Adrenal gland (tissue), 12 donors: ENCODE data around the gene GPC6. TPM values are rescaled to one million over a fixed set of nuclear protein-coding genes. Genes with fewer than 3 reads are reported as not detected.

Experiments used
- DNase-seq, 7 donors: peaks; one replicate each; pipeline ENCODE4 v3.0.0-alpha.2; 2019 to 2020
- H3K27ac ChIP-seq, 5 donors: fragments of 200-600 bp; sonication (generic) in 4 of 5; 1 replicate in 3 of 5; 2 replicates in 2 of 5; pipeline versions ENCODE4 v1.5.1 to v1.8.0; 2016 to 2020; ENCODE audit warnings: mild to moderate bottlenecking in 1 of 5
- H3K27me3 ChIP-seq: fragments of 200-600 bp; 2 replicates; pipeline ENCODE4 v1.8.0; 2021
- H3K36me3 ChIP-seq, 2 donors: fragments of 200-600 bp; replicated peaks in 1 of 2; 1 replicate in 1 of 2; 2 replicates in 1 of 2; pipeline versions ENCODE4 v1.5.1 to v1.8.0; 2018 to 2022
- H3K4me1 ChIP-seq, 2 donors: fragments of 200-600 bp; replicated peaks in 1 of 2; 1 replicate in 1 of 2; 2 replicates in 1 of 2; pipeline versions ENCODE4 v1.5.1 to v1.8.0; 2018 to 2021
- H3K4me3 ChIP-seq, 4 donors: fragments of 200-600 bp; sonication (generic) in 3 of 4; one replicate each; pipeline ENCODE4 v1.5.1; 2016 to 2018
- H3K9me3 ChIP-seq, 3 donors: fragments of 200-600 bp; sonication (generic) in 1 of 3; replicated peaks in 1 of 3; 1 replicate in 2 of 3; 2 replicates in 1 of 3; pipeline versions ENCODE4 v1.5.1 to v1.8.0; 2016 to 2021
- POLR2A ChIP-seq, 2 donors: fragments of 450-650 bp; IDR thresholded peaks; one replicate each; pipeline ENCODE4 v1.6.1; 2017; ENCODE audit warnings: antibody characterized with exemption in 2 of 2, mild to moderate bottlenecking in 2 of 2, moderate library complexity in 1 of 2
- WGBS, 4 donors: extraction: QIAGEN DNeasy Blood & Tissue Kit in 2 of 4; methylation state at CpG; one replicate each; pipeline versions ENCODE4 v1.1.5 to v1.1.7; 2013 to 2017; 5-methylcytosine and 5-hydroxymethylcytosine counted together
- intact Hi-C, 2 donors: fragments of 100-400 bp; cut with DNase I; formaldehyde crosslinking; loops; one replicate each; pipeline versions ENCODE4 v1.14.1 to v1.15.0; 2022 to 2023
- polyA plus RNA-seq, 3 donors: library from polyadenylated mRNA; stranded (reverse); fragments of 200-250 nt in 2 of 3; fragments of 350-450 nt in 1 of 3; fragmentation: Illumina TruSeq in 1 of 3; extraction: RNeasy Lipid Tissue Mini Kit (QIAGEN cat#74804) in 1 of 3; gene quantifications; one replicate each; pipeline ENCODE4 v1.2.3, GENCODE V29; 2013 to 2014
- total RNA-seq, 9 donors: library from RNA; depleted of rRNA in 4 of 9; stranded (reverse); fragments of >200 nt in 4 of 9; fragments of 120-200 nt in 1 of 9; fragmentation: NEBNext Ultra II Directional in 1 of 9; extraction: Animal tissue kit (Norgen Biotek cat#: 25700) in 1 of 9; gene quantifications; one replicate each; pipeline versions ENCODE4 v1.1.0 to v1.2.4, GENCODE V29; 2013 to 2023
- TF ChIP-seq, protein P1 (sequence below), 6 experiments: fragments of 450-650 bp in 4 of 6; fragments of 200-600 bp in 2 of 6; sonication (generic) in 1 of 6; IDR thresholded peaks; 1 replicate in 5 of 6; 2 replicates in 1 of 6; pipeline versions ENCODE4 v1.5.1 to v1.8.0; 2016 to 2021; ENCODE audit warnings: antibody characterized with exemption in 6 of 6, mild to moderate bottlenecking in 2 of 6, moderate library complexity in 1 of 6
- donor health status: healthy with polysubstance abuse.
- donor health status: Bipolar disorder and iron deficiency.
- donor health status: DM: yes; HTN: yes; CAD: no.
- donor health status: DM: no; HTN: no; CAD: no.
- donor health status: DM: no; HTN: no; CAD: no.
- donor health status: DM: yes; HTN: yes; CAD: no.

Gene GPC6
- total and polyA plus RNA-seq, 12 donors, result 0.37 to 62.3 (median 2.5) TPM

DNA sequence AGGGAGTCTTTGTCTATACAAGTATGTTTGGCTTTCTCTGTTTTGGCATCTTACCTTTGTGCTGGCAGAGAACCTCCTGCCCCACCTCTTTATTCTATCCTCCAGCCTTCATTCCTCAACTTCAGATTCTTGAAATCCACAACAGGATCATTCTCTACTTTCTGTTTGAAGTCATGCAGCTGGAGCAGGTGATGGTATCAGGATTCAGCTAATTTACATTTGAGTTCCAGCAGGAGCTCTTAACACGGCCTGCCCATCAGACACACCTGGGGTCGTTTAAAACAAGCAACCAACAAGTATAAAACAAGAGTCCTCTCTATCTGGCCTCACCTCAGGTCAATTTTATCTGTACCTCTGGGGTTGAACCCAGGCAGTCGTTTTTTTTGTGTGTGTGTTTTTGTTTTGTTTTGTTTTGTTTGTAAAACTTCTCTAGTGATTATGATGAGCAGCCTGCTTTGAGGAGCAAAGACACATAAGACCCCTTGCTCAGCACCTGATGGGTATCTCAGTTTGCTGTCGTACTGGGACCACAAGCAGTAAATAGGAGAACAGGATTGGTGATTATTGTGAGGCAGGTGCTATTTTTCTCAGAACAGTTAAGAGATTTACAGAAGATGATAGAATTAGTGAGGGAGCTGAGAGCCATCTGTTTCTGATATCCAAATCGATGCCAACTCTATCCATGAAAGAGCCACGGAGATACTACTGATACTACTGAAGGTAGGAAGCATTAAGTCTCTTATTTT, 78.4 kb downstream of the GPC6 start:
- no peak overlapping the region for H3K27ac ChIP-seq
- TF ChIP-seq, protein P1, sequence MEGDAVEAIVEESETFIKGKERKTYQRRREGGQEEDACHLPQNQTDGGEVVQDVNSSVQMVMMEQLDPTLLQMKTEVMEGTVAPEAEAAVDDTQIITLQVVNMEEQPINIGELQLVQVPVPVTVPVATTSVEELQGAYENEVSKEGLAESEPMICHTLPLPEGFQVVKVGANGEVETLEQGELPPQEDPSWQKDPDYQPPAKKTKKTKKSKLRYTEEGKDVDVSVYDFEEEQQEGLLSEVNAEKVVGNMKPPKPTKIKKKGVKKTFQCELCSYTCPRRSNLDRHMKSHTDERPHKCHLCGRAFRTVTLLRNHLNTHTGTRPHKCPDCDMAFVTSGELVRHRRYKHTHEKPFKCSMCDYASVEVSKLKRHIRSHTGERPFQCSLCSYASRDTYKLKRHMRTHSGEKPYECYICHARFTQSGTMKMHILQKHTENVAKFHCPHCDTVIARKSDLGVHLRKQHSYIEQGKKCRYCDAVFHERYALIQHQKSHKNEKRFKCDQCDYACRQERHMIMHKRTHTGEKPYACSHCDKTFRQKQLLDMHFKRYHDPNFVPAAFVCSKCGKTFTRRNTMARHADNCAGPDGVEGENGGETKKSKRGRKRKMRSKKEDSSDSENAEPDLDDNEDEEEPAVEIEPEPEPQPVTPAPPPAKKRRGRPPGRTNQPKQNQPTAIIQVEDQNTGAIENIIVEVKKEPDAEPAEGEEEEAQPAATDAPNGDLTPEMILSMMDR (IDR thresholded peaks at IDR 0.05), result no peak
- no peak for TF ChIP-seq POLR2A (IDR thresholded peaks at IDR 0.05)
- no peak overlapping the region for H3K4me3 ChIP-seq
- no peaks in the 10 kb centered on the region for H3K4me1 ChIP-seq
- H3K9me3 ChIP-seq, result no peaks in the 10 kb centered on the region
- no peaks in the 10 kb centered on the region for H3K36me3 ChIP-seq
- H3K27me3 ChIP-seq, result no peaks in the 10 kb centered on the region
- no peak for DNase-seq
- 56 to 68% (median 64%) methylated on average over 6 of the region's 6 CpGs for WGBS, 4 donors
- intact Hi-C loops, result no loop called here

DNA sequence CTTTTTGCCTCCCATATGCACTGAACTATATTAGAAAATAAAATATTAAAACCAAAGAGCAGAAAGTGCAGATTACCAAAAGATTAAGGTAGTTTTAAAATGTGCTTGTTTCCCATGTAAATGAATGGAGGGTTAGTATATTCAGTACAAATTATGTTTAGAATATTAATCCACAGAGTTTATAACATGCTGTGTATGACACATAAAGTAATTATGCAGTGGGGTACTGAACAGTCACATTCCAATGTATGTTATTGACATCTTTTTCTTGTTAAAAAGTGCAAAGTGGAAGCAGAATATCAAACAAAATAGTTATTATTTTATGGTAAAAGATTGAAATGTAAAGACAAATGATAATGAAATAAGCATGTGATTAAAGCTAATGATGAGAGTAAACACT, 79.3 kb downstream of the GPC6 start:
- Histone ChIP-seq H3K27me3 (no peaks in the 10 kb centered on the region), H3K27ac (no peak overlapping the region), H3K4me3 (no peak overlapping the region), H3K9me3 (no peaks in the 10 kb centered on the region), H3K4me1 (no peaks in the 10 kb centered on the region), H3K36me3 (no peaks in the 10 kb centered on the region)
- TF ChIP-seq, protein P1 (IDR thresholded peaks at IDR 0.05), result no peak
- no peak for TF ChIP-seq POLR2A (IDR thresholded peaks at IDR 0.05)
- intact Hi-C loops, result no loop called here
- DNase-seq, result no peak

DNA sequence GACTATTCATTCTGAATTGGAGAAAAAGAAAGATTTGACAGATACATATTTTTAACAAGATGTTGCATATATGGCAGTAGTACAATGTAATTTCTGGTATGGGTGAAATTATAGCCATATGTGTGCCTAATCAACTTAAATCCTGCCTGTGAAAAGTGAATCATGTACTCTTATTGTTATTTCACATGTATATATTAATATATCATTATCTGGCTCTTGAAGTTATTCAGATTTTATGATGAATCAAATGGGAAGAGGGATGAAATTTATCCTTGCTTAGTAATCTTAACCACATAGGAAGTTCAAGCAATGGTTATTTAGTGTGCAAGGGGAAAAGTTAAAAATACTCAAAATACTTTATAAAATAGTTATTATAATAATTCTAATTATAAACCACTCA, 80.5 kb downstream of the GPC6 start:
- Histone ChIP-seq H3K4me3 (no peak overlapping the region), H3K27ac (no peak overlapping the region), H3K36me3 (no peaks in the 10 kb centered on the region), H3K27me3 (no peaks in the 10 kb centered on the region), H3K4me1 (no peaks in the 10 kb centered on the region), H3K9me3 (no peaks in the 10 kb centered on the region)
- TF ChIP-seq, protein P1 (IDR thresholded peaks at IDR 0.05), result no peak
- TF ChIP-seq POLR2A (IDR thresholded peaks at IDR 0.05), result no peak
- intact Hi-C loops, result no loop called here
- DNase-seq, result no peak

DNA sequence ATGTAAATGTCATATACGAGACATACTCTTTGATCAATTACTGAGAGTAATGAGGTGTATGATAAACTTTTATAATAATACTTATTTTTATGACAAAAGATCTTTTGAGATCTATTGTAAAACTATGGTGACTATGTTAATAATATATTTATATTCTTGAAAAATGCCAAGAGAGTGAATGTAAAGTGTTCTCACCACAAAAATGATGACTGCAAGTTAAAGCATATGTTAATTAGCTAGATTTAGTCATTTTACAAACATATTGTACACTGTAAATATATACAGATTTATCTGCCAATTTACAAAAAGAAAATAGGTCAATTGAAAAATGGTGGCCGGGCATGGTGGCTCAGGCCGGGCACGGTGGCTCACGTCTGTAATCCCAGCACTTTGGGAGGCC, 81.0 kb downstream of the GPC6 start:
- DNase-seq, result no peak
- TF ChIP-seq, protein P1 (IDR thresholded peaks at IDR 0.05), result no peak
- no peak overlapping the region for H3K27ac ChIP-seq
- no peaks in the 10 kb centered on the region for H3K36me3 ChIP-seq
- intact Hi-C loops, result no loop called here
- H3K4me1 ChIP-seq, result no peaks in the 10 kb centered on the region
- no peaks in the 10 kb centered on the region for H3K27me3 ChIP-seq
- WGBS, 4 donors, result 84 to 96% (median 91%) methylated on average over 5 of the region's 5 CpGs
- H3K4me3 ChIP-seq, result no peak overlapping the region
- H3K9me3 ChIP-seq, result no peaks in the 10 kb centered on the region
